Liver (tissue), 9 donors: Measurements from ENCODE around the gene HNRNPA1. TPM values are rescaled to one million over a fixed set of nuclear protein-coding genes. Genes with fewer than 3 reads are reported as not detected.

Source experiments
- DNase-seq: peaks from one replicate; pipeline ENCODE4 v3.0.0-alpha.2; 2017; ENCODE audit warnings: low spot score
- H3K27ac ChIP-seq, 2 donors: one replicate each; pipeline ENCODE4 v1.7.0; 2013; ENCODE audit warnings: inconsistent platforms in 2 of 2, low read length in 2 of 2, control low read depth in 1 of 2, low read depth in 1 of 2, mild to moderate bottlenecking in 1 of 2
- H3K27me3 ChIP-seq, 4 donors: one replicate each; pipeline versions ENCODE4 v1.6.1 to v1.7.0; 2013; ENCODE audit warnings: low read length in 3 of 4, inconsistent platforms in 1 of 4, mild to moderate bottlenecking in 1 of 4, moderate library complexity in 1 of 4; ENCODE audit not compliant: control insufficient read depth in 4 of 4, insufficient read depth in 4 of 4
- H3K36me3 ChIP-seq, 4 donors: one replicate each; pipeline versions ENCODE4 v1.6.1 to v1.7.0; 2013; ENCODE audit warnings: low read length in 3 of 4, mild to moderate bottlenecking in 3 of 4, low read depth in 1 of 4, moderate library complexity in 1 of 4; ENCODE audit not compliant: control insufficient read depth in 4 of 4, insufficient read depth in 3 of 4
- H3K4me1 ChIP-seq, 4 donors: one replicate each; pipeline versions ENCODE4 v1.6.1 to v1.7.0; 2013; ENCODE audit warnings: low read length in 3 of 4, mild to moderate bottlenecking in 3 of 4, moderate library complexity in 1 of 4; ENCODE audit not compliant: control insufficient read depth in 4 of 4, insufficient read depth in 4 of 4
- H3K4me3 ChIP-seq, 3 donors: one replicate each; pipeline versions ENCODE4 v1.6.1 to v1.7.0; 2013; ENCODE audit warnings: low read length in 3 of 3, control low read depth in 1 of 3, low read depth in 1 of 3, mild to moderate bottlenecking in 1 of 3
- H3K9ac ChIP-seq, 2 donors: one replicate each; pipeline ENCODE4 v1.7.0; 2013; ENCODE audit warnings: low read length in 2 of 2, mild to moderate bottlenecking in 2 of 2, moderate library complexity in 2 of 2, control low read depth in 1 of 2, low read depth in 1 of 2
- H3K9me3 ChIP-seq, 4 donors: one replicate each; pipeline versions ENCODE4 v1.6.1 to v1.7.0; 2013; ENCODE audit warnings: low read length in 3 of 4; ENCODE audit not compliant: control insufficient read depth in 4 of 4
- ATF3 ChIP-seq: IDR thresholded peaks from 2 replicates; pipeline ENCODE4 v1.6.1; 2016; ENCODE audit warnings: antibody characterized with exemption
- CTCF ChIP-seq: fragments of 150-350 bp; IDR thresholded peaks from 2 replicates; pipeline ENCODE4 v1.5.1; 2017; ENCODE audit warnings: improper control_type of control experiment, low read depth, low read length; ENCODE audit not compliant: missing input control
- EGR1 ChIP-seq, 2 donors: IDR thresholded peaks; 2 replicates each; pipeline ENCODE4 v1.6.1; 2016 to 2018; ENCODE audit warnings: antibody characterized with exemption in 2 of 2, low read depth in 2 of 2
- FOXA1 ChIP-seq: IDR thresholded peaks from 2 replicates; pipeline ENCODE4 v1.6.1; 2016; ENCODE audit warnings: antibody characterized with exemption
- FOXA2 ChIP-seq: IDR thresholded peaks from 2 replicates; pipeline ENCODE4 v1.6.1; 2016; ENCODE audit warnings: antibody characterized with exemption
- GABPA ChIP-seq, 2 donors: IDR thresholded peaks in 1 of 2; conservative IDR thresholded peaks in 1 of 2; 2 replicates each; pipeline ENCODE4 v1.6.1; 2016; ENCODE audit warnings: antibody characterized with exemption in 2 of 2, mild to moderate bottlenecking in 1 of 2, moderate library complexity in 1 of 2
- HNF4A ChIP-seq, 2 donors: conservative IDR thresholded peaks; 2 replicates each; pipeline ENCODE4 v1.6.1; 2016; ENCODE audit warnings: antibody characterized with exemption in 2 of 2, mild to moderate bottlenecking in 2 of 2
- HNF4G ChIP-seq: IDR thresholded peaks from 2 replicates; pipeline ENCODE4 v1.6.1; 2016; ENCODE audit warnings: antibody characterized with exemption
- JUND ChIP-seq, 2 donors: IDR thresholded peaks; 2 replicates each; pipeline ENCODE4 v1.6.1; 2016; ENCODE audit warnings: antibody characterized with exemption in 2 of 2
- NR2F2 ChIP-seq: IDR thresholded peaks from 2 replicates; pipeline ENCODE4 v1.6.1; 2016; ENCODE audit warnings: antibody characterized with exemption
- RAD21 ChIP-seq, 2 donors: IDR thresholded peaks; 2 replicates each; pipeline ENCODE4 v1.6.1; 2016; ENCODE audit warnings: antibody characterized with exemption in 2 of 2, mild to moderate bottlenecking in 2 of 2
- REST ChIP-seq: IDR thresholded peaks from 2 replicates; pipeline ENCODE4 v1.6.1; 2016; ENCODE audit warnings: antibody characterized with exemption, mild to moderate bottlenecking
- RXRA ChIP-seq, 2 donors: IDR thresholded peaks; 2 replicates each; pipeline ENCODE4 v1.6.1; 2017 to 2018; ENCODE audit warnings: antibody characterized with exemption in 2 of 2, mild to moderate bottlenecking in 1 of 2
- SP1 ChIP-seq: IDR thresholded peaks from 2 replicates; pipeline ENCODE4 v1.6.1; 2018; ENCODE audit warnings: antibody characterized with exemption, mild to moderate bottlenecking
- TAF1 ChIP-seq: conservative IDR thresholded peaks from 2 replicates; pipeline ENCODE4 v1.6.1; 2016; ENCODE audit warnings: antibody characterized with exemption, mild to moderate bottlenecking
- YY1 ChIP-seq: IDR thresholded peaks from 2 replicates; pipeline ENCODE4 v1.6.1; 2016; ENCODE audit warnings: antibody characterized with exemption, mild to moderate bottlenecking
- WGBS: extraction: QIAGEN DNeasy Blood & Tissue Kit; methylation state at CpG from one replicate; pipeline ENCODE4 v1.1.7; 2013; 5-methylcytosine and 5-hydroxymethylcytosine counted together
- polyA plus RNA-seq, 2 donors: library from polyadenylated mRNA; stranded (reverse) in 1 of 2; unstranded in 1 of 2; fragments of 200-250 nt in 1 of 2; fragments of >200 nt in 1 of 2; fragmentation: Nextera tagmentation in 1 of 2; extraction: Ambion mirVana in 1 of 2; gene quantifications; one replicate each; pipeline versions ENCODE4 v1.2.1 to v1.2.3, GENCODE V29; 2013 to 2015
- total RNA-seq, 2 donors: library from RNA; depleted of rRNA; stranded (reverse); fragments of >200 nt; gene quantifications; one replicate each; pipeline ENCODE4 v1.2.3, GENCODE V29; 2014
- TF ChIP-seq, protein P1 (sequence below): IDR thresholded peaks from 2 replicates; pipeline ENCODE4 v1.6.1; 2016; ENCODE audit warnings: antibody characterized with exemption
- TF ChIP-seq, protein P2 (sequence below): IDR thresholded peaks from 2 replicates; pipeline ENCODE4 v1.6.1; 2016; ENCODE audit warnings: antibody characterized with exemption
- donor health status: healthy.
- donor health status: healthy.
- donor health status: healthy.
- donor health status: healthy.
- donor health status: healthy.

Gene HNRNPA1
- total and polyA plus RNA-seq, 4 donors: 81.0 to 274 (median 205) TPM

- WGBS: 82% methylated on average over 1 of the region's 1 CpG
- no peak overlapping the region for H3K9ac ChIP-seq
- TF ChIP-seq EGR1 (IDR thresholded peaks at IDR 0.05; ENCODE audit: low read depth in 2 of 2) (no peak), FOXA1 (no peak), REST (no peak), YY1 (no peak), ATF3 (no peak), JUND (IDR thresholded peaks at IDR 0.05) (no peak), RAD21 (IDR thresholded peaks at IDR 0.05) (no peak), CTCF (no peak), NR2F2 (no peak), FOXA2 (no peak), TAF1 (no peak), GABPA (IDR thresholded peaks at IDR 0.05 in 1 of 2, conservative IDR thresholded peaks at IDR 0.05 in 1 of 2) (no peak), RXRA (IDR thresholded peaks at IDR 0.05) (no peak), SP1 (no peak), HNF4A (conservative IDR thresholded peaks at IDR 0.05) (no peak), HNF4G (no peak)
- TF ChIP-seq, protein P1, sequence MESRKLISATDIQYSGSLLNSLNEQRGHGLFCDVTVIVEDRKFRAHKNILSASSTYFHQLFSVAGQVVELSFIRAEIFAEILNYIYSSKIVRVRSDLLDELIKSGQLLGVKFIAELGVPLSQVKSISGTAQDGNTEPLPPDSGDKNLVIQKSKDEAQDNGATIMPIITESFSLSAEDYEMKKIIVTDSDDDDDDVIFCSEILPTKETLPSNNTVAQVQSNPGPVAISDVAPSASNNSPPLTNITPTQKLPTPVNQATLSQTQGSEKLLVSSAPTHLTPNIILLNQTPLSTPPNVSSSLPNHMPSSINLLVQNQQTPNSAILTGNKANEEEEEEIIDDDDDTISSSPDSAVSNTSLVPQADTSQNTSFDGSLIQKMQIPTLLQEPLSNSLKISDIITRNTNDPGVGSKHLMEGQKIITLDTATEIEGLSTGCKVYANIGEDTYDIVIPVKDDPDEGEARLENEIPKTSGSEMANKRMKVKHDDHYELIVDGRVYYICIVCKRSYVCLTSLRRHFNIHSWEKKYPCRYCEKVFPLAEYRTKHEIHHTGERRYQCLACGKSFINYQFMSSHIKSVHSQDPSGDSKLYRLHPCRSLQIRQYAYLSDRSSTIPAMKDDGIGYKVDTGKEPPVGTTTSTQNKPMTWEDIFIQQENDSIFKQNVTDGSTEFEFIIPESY: no peak
- TF ChIP-seq, protein P2, sequence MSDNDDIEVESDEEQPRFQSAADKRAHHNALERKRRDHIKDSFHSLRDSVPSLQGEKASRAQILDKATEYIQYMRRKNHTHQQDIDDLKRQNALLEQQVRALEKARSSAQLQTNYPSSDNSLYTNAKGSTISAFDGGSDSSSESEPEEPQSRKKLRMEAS: no peak
- H3K4me1 ChIP-seq: no peaks in the 10 kb centered on the region
- H3K4me3 ChIP-seq: no peak overlapping the region
- no peaks in the 10 kb centered on the region for H3K9me3 ChIP-seq
- H3K27ac ChIP-seq: no peak overlapping the region
- DNase-seq: no peak
- H3K36me3 ChIP-seq: no peaks in the 10 kb centered on the region
- no peaks in the 10 kb centered on the region for H3K27me3 ChIP-seq
These were observed 8.3 kb upstream of the HNRNPA1 start for GRCh38 chr12:54272214-54272613.
